Activated naive CD4-positive, alpha-beta T cell treated with anti-CD3 and anti-CD28 coated beads for 36 hours (primary cell): Measurements from ENCODE around the gene PITPNM1. TPM values are rescaled to one million over a fixed set of nuclear protein-coding genes. Genes with fewer than 3 reads are reported as not detected.

ENCODE experiments used
- CTCF ChIA-PET: fragments of 350-600 bp; sonication (Branson Sonifier 250); formaldehyde crosslinking; loops from one replicate; lab custom pipeline; 2021; ENCODE audit warnings: antibody characterized with exemption; lab: Charles Lee
- DNase-seq: peaks from one replicate; pipeline ENCODE4 v3.0.0-alpha.2; 2020
- H3K27ac Mint-ChIP-seq: one replicate; pipeline ENCODE4 v1.8.0; 2021; ENCODE audit warnings: mild to moderate bottlenecking, mixed read lengths
- H3K27me3 Mint-ChIP-seq: one replicate; pipeline ENCODE4 v1.8.0; 2021; ENCODE audit warnings: low read depth, mixed read lengths
- H3K36me3 Mint-ChIP-seq: one replicate; pipeline ENCODE4 v1.8.0; 2021; ENCODE audit warnings: low read depth, mixed read lengths
- H3K4me1 Mint-ChIP-seq: one replicate; pipeline ENCODE4 v1.8.0; 2021; ENCODE audit warnings: low read depth, mixed read lengths
- H3K4me3 Mint-ChIP-seq: one replicate; pipeline ENCODE4 v1.8.0; 2021; ENCODE audit warnings: mild to moderate bottlenecking, moderate library complexity, mixed read lengths
- H3K9me3 Mint-ChIP-seq: one replicate; pipeline ENCODE4 v1.8.0; 2021; ENCODE audit warnings: mixed read lengths
- intact Hi-C: fragments of 100-400 bp; cut with micrococcal nuclease; formaldehyde crosslinking; loops from one replicate; pipeline ENCODE4 v1.15.1; 2023
- total RNA-seq, 2 experiments: library from RNA; stranded (reverse); gene quantifications; one replicate each; pipeline ENCODE4 v1.2.3, GENCODE V29; 2021

The PITPNM1 gene
- total RNA-seq, 2 experiments from 2014 or later: 112 to 127 TPM

DNA sequence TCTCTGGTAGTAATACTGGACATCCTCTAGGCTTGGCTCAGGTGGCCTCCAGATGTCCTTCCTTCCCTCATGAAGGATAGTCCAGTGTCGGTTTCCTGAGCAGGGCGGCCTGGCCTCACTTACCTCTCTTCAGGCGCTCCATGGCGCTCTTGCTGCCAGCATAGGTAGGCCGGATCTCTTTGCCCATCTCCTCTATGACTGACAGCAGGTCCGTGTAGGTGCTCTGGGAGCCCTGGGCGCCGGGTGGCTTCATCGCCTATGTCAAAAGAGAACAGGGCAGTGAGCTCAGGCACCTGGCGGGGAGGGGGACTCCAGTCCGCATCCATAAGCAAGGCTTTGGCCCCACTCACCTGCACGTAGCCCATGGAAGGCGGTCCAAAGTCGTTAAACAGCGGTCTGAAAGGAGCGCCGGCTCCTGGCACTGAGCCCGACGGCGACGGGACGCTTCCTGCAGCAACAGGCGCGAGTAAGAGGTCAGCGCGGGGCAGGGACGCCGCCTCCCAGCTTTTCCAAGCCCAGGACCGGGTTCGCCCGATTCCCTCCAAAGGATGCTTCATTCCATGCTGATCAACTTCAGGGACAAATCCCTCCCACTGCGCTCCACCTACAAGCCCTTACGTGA is 2.2 kb upstream of the PITPNM1 start:
- intact Hi-C loops: loop anchor here (2.0 to 10.0 kb wide), 4 partner anchors 240 to 527 kb away; partner anchors contain the start of genes GRK2, KDM2A, NDUFS8 and TCIRG1
- peak overlapping the region; percentile 85 for H3K4me3 Mint-ChIP-seq
- CTCF ChIA-PET: interaction anchor here (1.0 to 1.5 kb wide), 3 partner anchors 39 to 106 kb away, joined by 3 to 7 read pairs (median 4); partner anchors contain the start of genes PPP1CA, PTPRCAP and TMEM134
- no peaks in the 10 kb centered on the region for H3K27me3 Mint-ChIP-seq
- H3K27ac Mint-ChIP-seq: peak overlapping the region; percentile 97
- H3K36me3 Mint-ChIP-seq: peaks cover 15% of the 10 kb centered on the region
- no peak for DNase-seq
- H3K9me3 Mint-ChIP-seq: no peaks in the 10 kb centered on the region
- peaks cover 38% of the 10 kb centered on the region for H3K4me1 Mint-ChIP-seq

DNA sequence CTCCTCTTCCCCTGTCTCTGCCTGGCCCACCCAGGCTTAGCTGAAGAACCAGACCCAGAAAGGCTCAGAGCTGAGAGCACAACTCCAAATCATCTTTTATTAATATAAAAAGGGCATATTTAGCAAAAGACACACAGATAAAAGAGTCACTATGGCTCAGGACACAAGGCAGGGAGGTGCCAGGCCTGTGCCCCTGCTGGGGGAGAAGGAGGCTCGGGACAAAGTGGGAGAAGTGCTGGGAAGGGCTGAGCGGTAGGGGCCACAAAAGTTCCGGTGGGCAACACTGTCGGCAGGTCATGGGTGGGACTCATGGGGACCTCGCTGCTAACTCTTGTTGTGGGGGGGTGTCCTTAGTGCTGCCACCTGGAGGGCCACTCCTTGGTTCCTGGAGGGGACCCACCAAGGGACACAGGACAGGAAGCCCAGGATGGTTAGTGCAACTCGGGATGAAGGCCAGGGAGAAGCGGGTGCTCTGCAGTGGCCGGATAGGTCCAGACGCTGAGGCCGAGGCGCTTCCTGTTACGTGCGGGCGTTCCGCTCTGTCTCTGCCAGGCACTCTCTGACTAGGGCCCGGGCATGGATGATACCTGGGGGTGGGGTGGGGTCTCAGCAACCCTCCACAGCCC is 1.4 kb upstream of the PITPNM1 start:
- Mint-ChIP-seq H3K27ac (peak overlapping the region; percentile 97), H3K9me3 (no peaks in the 10 kb centered on the region), H3K36me3 (peaks cover 15% of the 10 kb centered on the region), H3K4me1 (peaks cover 41% of the 10 kb centered on the region), H3K27me3 (no peaks in the 10 kb centered on the region), H3K4me3 (peak overlapping the region; percentile 90)
- DNase-seq: no peak
- CTCF ChIA-PET: interaction anchor here (1.0 to 1.8 kb wide), 6 partner anchors 19 to 105 kb away, joined by 3 to 7 read pairs (median 6); partner anchors contain the start of genes PPP1CA, PTPRCAP and TMEM134
- intact Hi-C loops: loop anchor here (1.0 to 10.0 kb wide), 12 partner anchors 19 to 528 kb away; partner anchors contain the start of genes GRK2, KDM2A, NDUFS8 and POLD4

DNA sequence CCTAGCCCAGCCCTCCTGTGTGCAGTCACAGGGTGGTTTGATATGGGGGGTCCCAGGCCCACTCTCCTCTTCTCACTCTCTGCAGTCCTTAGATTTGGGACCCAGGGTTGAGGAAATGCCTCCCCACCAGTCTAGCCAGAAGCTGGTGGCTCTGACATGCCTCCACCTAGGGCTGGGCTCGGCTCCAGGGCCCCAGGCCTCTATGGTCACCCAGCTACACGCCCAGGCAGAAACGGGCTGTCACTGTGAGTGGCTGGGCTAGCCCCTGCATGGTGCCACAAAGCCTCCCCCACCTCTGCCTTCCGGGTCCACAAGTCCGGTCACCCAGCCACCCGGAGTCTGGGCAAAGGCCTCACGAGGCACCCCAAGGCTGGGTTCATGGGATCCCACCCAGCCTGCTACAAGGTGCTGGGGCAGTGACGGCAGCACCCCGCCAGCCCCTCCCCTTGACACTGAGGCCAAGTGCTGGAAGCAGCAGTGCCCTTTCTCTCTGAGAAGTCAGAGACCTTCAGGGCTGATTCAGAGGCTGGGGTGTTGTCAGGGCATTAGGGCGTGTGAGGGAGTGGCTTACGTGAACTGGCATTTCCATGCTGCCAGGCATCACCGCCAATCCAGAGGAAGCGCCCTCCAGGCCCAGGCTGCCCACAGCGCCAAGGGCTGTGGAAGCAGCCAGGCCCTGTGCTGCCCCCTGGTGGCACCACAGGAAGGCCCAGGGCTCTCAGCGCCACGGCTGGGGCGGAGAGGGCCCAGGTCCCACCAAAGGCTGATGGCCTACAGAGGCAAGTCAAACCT is 638 bp upstream of the PITPNM1 start:
- DNase-seq: peak; percentile 97
- Mint-ChIP-seq H3K9me3 (no peaks in the 10 kb centered on the region), H3K4me1 (peaks cover 48% of the 10 kb centered on the region), H3K27ac (peak overlapping the region; percentile 97), H3K36me3 (peaks cover 18% of the 10 kb centered on the region), H3K4me3 (peak overlapping the region; percentile 90), H3K27me3 (no peaks in the 10 kb centered on the region)
- CTCF ChIA-PET: interaction anchor here (1.0 to 1.8 kb wide), 4 partner anchors 18 to 104 kb away, joined by 3 to 6 read pairs (median 6); partner anchors contain the start of genes PPP1CA and TMEM134
- intact Hi-C loops: loop anchor here (1.0 to 10.0 kb wide), 12 partner anchors 18 to 529 kb away; partner anchors contain the start of genes GRK2, KDM2A, NDUFS8 and POLD4

DNA sequence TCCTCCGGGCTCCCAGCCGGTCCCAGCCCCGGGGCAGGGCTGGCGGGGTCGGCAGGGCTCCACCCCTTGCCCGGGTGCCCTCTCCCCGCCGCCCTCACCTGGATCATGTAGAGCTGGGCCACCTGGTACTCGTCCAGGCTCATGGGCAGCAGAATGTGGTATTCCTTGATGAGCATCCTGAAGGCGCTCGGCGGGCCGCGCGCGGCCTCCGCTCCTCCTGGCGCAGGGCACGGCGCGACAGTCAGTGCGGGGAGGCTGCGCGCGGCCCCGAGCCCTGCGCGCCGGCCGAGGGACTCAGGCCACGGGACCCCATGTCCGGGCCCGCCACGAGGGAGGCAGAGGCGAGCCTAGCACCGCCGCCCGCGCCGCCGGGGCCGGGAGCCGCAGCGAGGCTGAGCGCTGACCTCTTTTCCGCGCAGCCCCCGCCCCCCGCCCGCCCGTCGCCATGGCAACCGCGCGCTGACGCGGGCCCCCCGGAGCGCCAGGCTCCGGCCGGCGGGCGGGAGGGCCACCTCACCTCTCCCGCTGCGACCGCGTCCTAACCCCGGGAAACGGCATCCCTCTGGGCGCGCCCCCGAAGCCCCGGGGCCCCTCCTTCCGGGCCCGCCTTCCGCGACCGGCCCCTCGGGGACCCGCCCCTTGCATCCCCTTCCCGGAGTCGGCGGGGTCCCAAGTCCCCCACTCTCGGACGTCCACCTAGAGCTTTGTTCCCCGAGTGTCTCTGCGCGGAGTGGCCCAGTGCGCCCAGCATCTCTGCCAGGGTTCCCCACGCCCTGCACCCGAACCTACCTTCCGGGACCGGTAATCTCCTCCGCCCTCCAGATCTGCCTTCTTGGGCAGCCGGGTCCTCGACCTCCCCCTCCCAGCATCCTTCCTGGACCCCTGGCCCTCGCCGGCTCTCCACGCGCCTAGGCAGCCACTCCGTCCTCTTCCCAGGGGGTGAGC is 886 bp downstream of the PITPNM1 start:
- intact Hi-C loops: loop anchor here (10.0 kb wide), 2 partner anchors 389 to 531 kb away; partner anchors contain the start of genes KDM2A, NDUFS8 and TCIRG1
- H3K4me3 Mint-ChIP-seq: peak overlapping the region; percentile 90
- CTCF ChIA-PET: no interaction called here
- H3K27ac Mint-ChIP-seq: peak overlapping the region; percentile 80
- no peaks in the 10 kb centered on the region for H3K9me3 Mint-ChIP-seq
- H3K27me3 Mint-ChIP-seq: no peaks in the 10 kb centered on the region
- peaks cover 25% of the 10 kb centered on the region for H3K36me3 Mint-ChIP-seq
- peaks cover 48% of the 10 kb centered on the region for H3K4me1 Mint-ChIP-seq
- DNase-seq: peak; percentile 46

DNA sequence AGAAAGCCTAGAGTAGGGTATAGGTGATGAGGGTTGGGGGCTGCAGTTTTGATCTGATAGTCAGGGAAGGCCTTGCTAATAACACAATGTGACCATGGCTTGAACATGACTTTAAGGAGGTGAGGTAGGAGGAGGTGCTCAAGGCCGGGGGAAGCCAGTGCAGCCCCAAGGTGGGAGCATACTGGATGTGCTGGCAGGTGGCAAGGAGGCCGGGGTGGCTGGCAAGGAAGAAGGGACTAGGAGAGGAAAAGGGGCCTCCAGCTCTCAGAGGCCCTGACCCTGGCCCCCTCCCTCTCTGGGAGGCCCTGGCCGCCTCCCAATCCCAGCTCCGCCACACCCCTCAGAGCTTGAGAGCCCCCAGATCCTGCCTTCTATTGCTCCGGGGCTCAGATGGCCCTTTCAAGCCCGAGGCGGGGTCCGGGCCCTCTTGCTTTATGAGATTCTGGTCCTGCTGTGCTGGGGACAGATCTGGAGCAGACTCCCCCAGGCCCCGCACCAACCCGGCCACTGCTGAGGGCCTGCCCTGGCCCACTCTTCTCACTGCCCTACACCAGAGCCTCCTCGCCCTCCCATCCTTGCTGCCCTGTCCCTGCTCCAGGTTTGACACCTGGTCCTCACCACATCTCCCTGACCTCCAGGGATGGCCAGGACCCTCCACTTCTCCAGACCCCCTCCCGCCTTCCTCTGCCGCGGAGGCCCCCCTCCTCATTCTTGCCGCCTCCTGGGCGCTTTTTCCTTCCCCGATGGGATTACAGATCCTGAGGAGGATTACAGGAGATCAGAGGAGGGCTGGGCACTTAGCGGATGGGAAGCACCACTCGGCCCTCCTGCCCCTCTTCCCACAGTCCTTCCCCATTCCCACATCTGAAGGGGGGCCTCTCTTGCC is 1.8 kb downstream of the PITPNM1 start:
- CTCF ChIA-PET: no interaction called here
- intact Hi-C loops: loop anchor here (10.0 kb wide), 2 partner anchors 389 to 531 kb away; partner anchors contain the start of genes KDM2A, NDUFS8 and TCIRG1
- Mint-ChIP-seq H3K27ac (peak overlapping the region; percentile 4), H3K27me3 (no peaks in the 10 kb centered on the region), H3K36me3 (peaks cover 25% of the 10 kb centered on the region), H3K4me1 (peaks cover 42% of the 10 kb centered on the region), H3K4me3 (peak overlapping the region; percentile 48), H3K9me3 (no peaks in the 10 kb centered on the region)
- DNase-seq: no peak

DNA sequence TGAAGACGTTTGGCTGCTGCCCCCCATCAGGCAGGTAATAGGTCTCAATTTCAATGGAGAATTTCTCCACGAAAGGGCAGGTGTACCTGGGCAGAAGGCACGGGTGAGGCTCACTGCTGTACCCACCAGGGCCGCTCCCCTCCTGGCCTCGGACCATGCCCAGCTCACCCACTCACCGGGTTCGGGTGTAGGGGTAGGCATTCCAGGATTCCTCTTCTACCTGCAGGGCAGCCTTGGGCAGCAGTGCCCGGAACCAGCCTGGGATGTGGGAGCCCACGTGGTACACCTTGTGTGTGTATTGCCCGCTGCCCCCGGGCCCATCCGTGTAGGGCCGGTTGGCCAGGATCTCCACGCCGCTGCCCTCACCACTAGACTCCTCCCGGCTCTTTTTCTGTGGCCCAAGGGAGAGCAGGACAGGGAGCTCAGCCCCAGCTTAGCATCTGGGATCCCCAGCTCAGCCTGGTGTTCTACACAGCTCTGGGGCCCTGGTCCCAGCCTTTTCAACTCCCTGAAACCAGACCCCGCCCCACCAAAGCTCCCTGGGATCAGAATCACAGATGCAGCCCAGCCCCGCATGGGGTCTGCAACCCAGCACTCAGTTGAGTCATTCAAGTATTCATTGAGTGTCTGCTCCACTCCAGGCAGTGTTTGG is 2.7 kb downstream of the PITPNM1 start:
- no peaks in the 10 kb centered on the region for H3K9me3 Mint-ChIP-seq
- intact Hi-C loops: loop anchor here (10.0 kb wide), 2 partner anchors 388 to 532 kb away; partner anchors contain the start of genes KDM2A, NDUFS8 and TCIRG1
- CTCF ChIA-PET: no interaction called here

DNA sequence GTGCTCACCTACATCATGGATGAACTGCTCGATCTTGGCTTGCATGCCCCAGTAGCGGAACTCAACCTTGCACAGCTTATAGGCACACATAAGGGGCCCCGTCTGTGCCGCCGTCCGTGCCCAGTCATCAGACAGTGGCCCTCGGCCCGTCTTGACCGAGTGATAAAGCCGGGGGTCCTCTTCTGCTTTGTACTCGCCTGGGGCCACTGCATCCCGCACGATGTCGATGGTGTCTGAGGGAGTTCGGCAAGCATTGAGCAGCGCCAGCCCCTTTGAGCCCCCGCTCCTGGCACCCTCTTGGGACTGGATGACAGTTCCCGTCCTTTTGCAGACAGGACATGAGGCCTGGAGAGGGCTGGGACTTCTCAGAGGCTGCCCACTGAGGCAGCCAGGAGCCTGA is 3.3 kb downstream of the PITPNM1 start:
- intact Hi-C loops: loop anchor here (10.0 kb wide), 2 partner anchors 387 to 533 kb away; partner anchors contain the start of genes KDM2A, NDUFS8 and TCIRG1
- DNase-seq: no peak

More for the DNA sequence above, 2.7 kb downstream of the PITPNM1 start:
- H3K36me3 Mint-ChIP-seq: peaks cover 27% of the 10 kb centered on the region
- DNase-seq: no peak
- no peaks in the 10 kb centered on the region for H3K27me3 Mint-ChIP-seq
- peak overlapping the region; percentile 48 for H3K4me3 Mint-ChIP-seq
- H3K27ac Mint-ChIP-seq: no peak overlapping the region
- H3K4me1 Mint-ChIP-seq: peaks cover 42% of the 10 kb centered on the region

DNA sequence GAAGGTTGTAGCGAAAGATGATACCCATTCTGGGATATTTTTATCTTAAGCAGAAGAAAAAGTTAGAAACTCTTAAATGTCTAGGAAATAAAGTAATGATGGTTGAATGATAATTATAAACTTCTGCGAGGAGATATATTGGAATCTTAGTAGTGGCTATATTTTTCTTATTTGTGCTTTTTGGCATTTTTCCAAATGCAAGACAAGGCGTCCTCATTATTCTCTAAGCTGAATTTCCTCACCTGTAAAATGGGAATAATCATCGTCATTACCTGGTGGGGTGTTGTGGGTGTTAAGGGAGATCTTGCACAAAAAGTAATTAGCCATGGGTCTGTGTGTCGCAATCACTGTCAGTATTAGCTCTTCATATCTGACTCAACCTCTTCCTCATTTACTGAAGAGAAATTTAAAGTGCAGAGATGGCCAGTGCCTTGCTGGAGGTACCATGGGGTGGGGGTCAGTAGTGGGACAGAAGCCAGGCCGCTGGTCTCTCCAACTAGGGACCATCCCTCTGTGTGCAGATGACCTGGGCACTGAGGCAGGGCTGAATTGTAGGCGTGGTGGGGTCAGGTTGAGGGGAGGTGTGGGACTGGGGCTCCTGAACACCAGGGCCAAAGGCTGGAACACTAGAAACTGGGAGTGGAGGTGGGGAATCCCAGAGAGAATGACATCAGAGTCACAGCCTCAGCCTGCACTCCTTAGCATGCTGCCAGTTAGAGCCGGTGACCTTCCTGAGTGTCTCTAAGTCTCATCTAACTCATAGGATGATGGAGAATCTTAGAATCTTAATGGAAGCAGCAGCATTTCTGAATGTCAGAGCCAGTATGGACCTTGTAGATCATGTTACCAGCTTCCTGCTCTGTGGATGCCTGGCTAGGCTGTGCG is 4.1 kb downstream of the PITPNM1 start:
- DNase-seq: no peak
- Mint-ChIP-seq H3K4me1 (peaks cover 30% of the 10 kb centered on the region), H3K9me3 (no peaks in the 10 kb centered on the region), H3K27me3 (no peaks in the 10 kb centered on the region), H3K4me3 (no peak overlapping the region), H3K36me3 (peaks cover 21% of the 10 kb centered on the region), H3K27ac (no peak overlapping the region)
- intact Hi-C loops: loop anchor here (10.0 kb wide), 2 partner anchors 386 to 534 kb away; partner anchors contain the start of genes KDM2A, NDUFS8 and TCIRG1
- CTCF ChIA-PET: no interaction called here

More for the DNA sequence above, 3.3 kb downstream of the PITPNM1 start:
- H3K9me3 Mint-ChIP-seq: no peaks in the 10 kb centered on the region
- no peaks in the 10 kb centered on the region for H3K27me3 Mint-ChIP-seq
- no peak overlapping the region for H3K4me3 Mint-ChIP-seq
- no peak overlapping the region for H3K27ac Mint-ChIP-seq
- H3K4me1 Mint-ChIP-seq: peaks cover 37% of the 10 kb centered on the region
- H3K36me3 Mint-ChIP-seq: peaks cover 24% of the 10 kb centered on the region
- CTCF ChIA-PET: no interaction called here

DNA sequence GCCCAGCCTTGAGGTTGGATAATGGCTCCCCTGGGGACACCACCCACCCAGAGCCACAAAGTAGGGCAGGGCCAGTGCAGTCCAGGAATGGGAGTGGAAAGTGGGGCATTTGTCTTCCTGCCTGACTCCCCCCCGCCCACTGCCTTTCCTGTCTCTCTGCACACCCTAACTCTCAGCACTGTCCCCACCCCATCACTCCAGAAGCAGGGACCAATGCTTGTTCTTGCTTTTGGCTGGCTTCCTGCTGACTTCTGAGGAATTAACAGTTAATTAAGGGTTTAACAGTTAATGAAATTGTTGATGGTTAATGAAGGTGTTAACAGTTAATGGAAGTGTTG is 4.7 kb downstream of the PITPNM1 start:
- DNase-seq: no peak
- Mint-ChIP-seq H3K4me1 (peaks cover 26% of the 10 kb centered on the region), H3K9me3 (no peaks in the 10 kb centered on the region), H3K27me3 (no peaks in the 10 kb centered on the region), H3K4me3 (no peak overlapping the region), H3K27ac (no peak overlapping the region), H3K36me3 (peaks cover 24% of the 10 kb centered on the region)
- intact Hi-C loops: loop anchor here (10.0 kb wide), 2 partner anchors 386 to 534 kb away; partner anchors contain the start of genes KDM2A, NDUFS8 and TCIRG1
- CTCF ChIA-PET: no interaction called here
